ENCODE data around the gene PEX19.

Gene PEX19

GRCh38 chr1:160285506-160285905 is 573 bp upstream of the PEX19 start:
- no peak for TF ChIP-seq REST (IDR thresholded peaks at IDR 0.05; ENCODE audit: low read depth)
- TF ChIP-seq CEBPB (IDR thresholded peaks at IDR 0.05), result no peak
- no peak for TF ChIP-seq NFIC (IDR thresholded peaks at IDR 0.05)
- TF ChIP-seq YY1 (IDR thresholded peaks at IDR 0.05; ENCODE audit: low read depth), result no peak
- no peak for TF ChIP-seq RAD21 (IDR thresholded peaks at IDR 0.05; ENCODE audit: low read depth)
- TF ChIP-seq TEAD4 (IDR thresholded peaks at IDR 0.05), result no peak
- TF ChIP-seq CREB1 (IDR thresholded peaks at IDR 0.05; ENCODE audit: low read depth), result no peak
- TF ChIP-seq TCF12 (IDR thresholded peaks at IDR 0.05; ENCODE audit: low read depth), result no peak
- TF ChIP-seq EGR1 (IDR thresholded peaks at IDR 0.05), result no peak
- TF ChIP-seq TAF1 (IDR thresholded peaks at IDR 0.05; ENCODE audit: low read depth), result no peak
- no peak for TF ChIP-seq EP300 (IDR thresholded peaks at IDR 0.05; ENCODE audit: borderline replicate concordance)
- no peak for TF ChIP-seq USF1 (IDR thresholded peaks at IDR 0.05)
- no peak for TF ChIP-seq FOXM1 (IDR thresholded peaks at IDR 0.05; ENCODE audit: borderline replicate concordance, low read depth)
- no peak for TF ChIP-seq ZBTB7A (IDR thresholded peaks at IDR 0.05; ENCODE audit: low read depth)
- TF ChIP-seq MAX (IDR thresholded peaks at IDR 0.05), result no peak

GRCh38 chr1:160284220-160284781 is 632 bp downstream of the PEX19 start:
- no peak for TF ChIP-seq CREB1 (IDR thresholded peaks at IDR 0.05; ENCODE audit: low read depth)
- TF ChIP-seq EGR1 (IDR thresholded peaks at IDR 0.05), result no peak
- no peak for TF ChIP-seq TEAD4 (IDR thresholded peaks at IDR 0.05)
- TF ChIP-seq MAX (IDR thresholded peaks at IDR 0.05), result no peak
- no peak for TF ChIP-seq TAF1 (IDR thresholded peaks at IDR 0.05; ENCODE audit: low read depth)
- no peak for TF ChIP-seq YY1 (IDR thresholded peaks at IDR 0.05; ENCODE audit: low read depth)
- no peak for TF ChIP-seq NFIC (IDR thresholded peaks at IDR 0.05)
- no peak; the same call in 1 of the 2 replicates for TF ChIP-seq CEBPB (IDR thresholded peaks at IDR 0.05)
- no peak for TF ChIP-seq RAD21 (IDR thresholded peaks at IDR 0.05; ENCODE audit: low read depth)
- TF ChIP-seq FOXM1 (IDR thresholded peaks at IDR 0.05; ENCODE audit: borderline replicate concordance, low read depth), result no peak

GRCh38 chr1:160282807-160283206 is 2.1 kb downstream of the PEX19 start:
- no peak for TF ChIP-seq EP300 (IDR thresholded peaks at IDR 0.05; ENCODE audit: borderline replicate concordance)
- no peak for TF ChIP-seq EGR1 (IDR thresholded peaks at IDR 0.05)
- TF ChIP-seq YY1 (IDR thresholded peaks at IDR 0.05; ENCODE audit: low read depth), result no peak
- no peak for TF ChIP-seq RAD21 (IDR thresholded peaks at IDR 0.05; ENCODE audit: low read depth)
- TF ChIP-seq ZBTB7A (IDR thresholded peaks at IDR 0.05; ENCODE audit: low read depth), result no peak
- no peak for TF ChIP-seq TAF1 (IDR thresholded peaks at IDR 0.05; ENCODE audit: low read depth)
- no peak for TF ChIP-seq CEBPB (IDR thresholded peaks at IDR 0.05)
- TF ChIP-seq TEAD4 (IDR thresholded peaks at IDR 0.05), result no peak
- no peak for TF ChIP-seq MAX (IDR thresholded peaks at IDR 0.05)
- TF ChIP-seq TCF12 (IDR thresholded peaks at IDR 0.05; ENCODE audit: low read depth), result no peak
- no peak for TF ChIP-seq REST (IDR thresholded peaks at IDR 0.05; ENCODE audit: low read depth)
- no peak for TF ChIP-seq FOXM1 (IDR thresholded peaks at IDR 0.05; ENCODE audit: borderline replicate concordance, low read depth)
- no peak for TF ChIP-seq CREB1 (IDR thresholded peaks at IDR 0.05; ENCODE audit: low read depth)
- no peak for TF ChIP-seq NFIC (IDR thresholded peaks at IDR 0.05)
- TF ChIP-seq USF1 (IDR thresholded peaks at IDR 0.05), result no peak

GRCh38 chr1:160277987-160278386 is 6.9 kb downstream of the PEX19 start:
- no peak for TF ChIP-seq CREB1 (IDR thresholded peaks at IDR 0.05; ENCODE audit: low read depth)
- no peak for TF ChIP-seq REST (IDR thresholded peaks at IDR 0.05; ENCODE audit: low read depth)
- no peak for TF ChIP-seq TCF12 (IDR thresholded peaks at IDR 0.05; ENCODE audit: low read depth)
- TF ChIP-seq MAX (IDR thresholded peaks at IDR 0.05), result no peak
- TF ChIP-seq CEBPB (IDR thresholded peaks at IDR 0.05), result no peak
- TF ChIP-seq NFIC (IDR thresholded peaks at IDR 0.05), result no peak
- no peak for TF ChIP-seq YY1 (IDR thresholded peaks at IDR 0.05; ENCODE audit: low read depth)
- no peak for TF ChIP-seq TAF1 (IDR thresholded peaks at IDR 0.05; ENCODE audit: low read depth)
- no peak for TF ChIP-seq FOXM1 (IDR thresholded peaks at IDR 0.05; ENCODE audit: borderline replicate concordance, low read depth)
- TF ChIP-seq ZBTB7A (IDR thresholded peaks at IDR 0.05; ENCODE audit: low read depth), result no peak
- no peak for TF ChIP-seq TEAD4 (IDR thresholded peaks at IDR 0.05)
- no peak for TF ChIP-seq USF1 (IDR thresholded peaks at IDR 0.05)
- no peak for TF ChIP-seq RAD21 (IDR thresholded peaks at IDR 0.05; ENCODE audit: low read depth)
- TF ChIP-seq EGR1 (IDR thresholded peaks at IDR 0.05), result no peak
